ENCODE measurements around the gene ZNF175. TPM values are rescaled to one million over a fixed set of nuclear protein-coding genes. Genes with fewer than 3 reads are reported as not detected.

Gene ZNF175
- total RNA-seq, 1 donor from 2014 or later, result 15.1 TPM

DNA sequence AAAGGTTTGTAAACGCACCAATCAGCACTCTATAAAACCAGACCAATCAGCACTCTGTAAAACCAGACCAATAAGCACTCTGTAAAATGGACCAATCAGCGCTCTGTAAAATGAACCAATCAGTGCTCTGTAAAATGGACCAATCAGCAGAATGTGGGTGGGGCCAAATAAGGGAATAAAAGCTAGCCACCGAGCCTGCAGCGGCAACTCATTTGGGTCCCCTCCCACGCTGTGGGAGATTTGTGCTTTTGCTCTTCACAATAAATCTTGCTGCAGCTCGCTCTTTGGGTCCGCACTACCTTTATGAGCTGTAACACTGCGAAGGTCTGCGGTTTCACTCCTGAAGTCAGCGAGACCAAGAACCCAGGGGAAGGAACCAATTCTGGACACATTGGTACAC lies 28.0 kb downstream of the ZNF175 start:
- Histone ChIP-seq H3K27me3 (ENCODE audit: insufficient read depth, low read length) (peaks cover 5% of the 10 kb centered on the region), H3K36me3 (ENCODE audit: insufficient read depth, low read length) (no peaks in the 10 kb centered on the region), H3K4me2 (ENCODE audit: low read length) (no peak overlapping the region), H3K27ac (ENCODE audit: low read depth, low read length) (no peak overlapping the region), H2AFZ (ENCODE audit: low read depth, low read length) (no peak overlapping the region), H3K4me3 (ENCODE audit: insufficient read depth, low read depth, low read length) (no peak overlapping the region), H3K9me3 (ENCODE audit: insufficient read depth, low read depth, low read length) (no peaks in the 10 kb centered on the region), H4K20me1 (ENCODE audit: insufficient read depth, low read length) (no peaks in the 10 kb centered on the region), H3K9ac (ENCODE audit: low read length) (no peak overlapping the region), H3K4me1 (ENCODE audit: insufficient read depth, low read length) (no peaks in the 10 kb centered on the region), H3K79me2 (ENCODE audit: insufficient read depth, low read length) (no peaks in the 10 kb centered on the region)
- Mint-ChIP-seq H3K4me3 (ENCODE audit: unreplicated experiment) (no peak overlapping the region), H3K36me3 (ENCODE audit: low read depth, unreplicated experiment) (peaks cover 2% of the 10 kb centered on the region), H3K4me1 (ENCODE audit: low read depth, unreplicated experiment) (no peaks in the 10 kb centered on the region), H3K9me3 (ENCODE audit: unreplicated experiment) (peaks cover 17% of the 10 kb centered on the region), H3K27ac (ENCODE audit: unreplicated experiment) (no peak overlapping the region), H3K27me3 (ENCODE audit: low read depth, unreplicated experiment) (peaks cover 6% of the 10 kb centered on the region)
- FAIRE-seq, result no peak
- TF ChIP-seq, protein P1, sequence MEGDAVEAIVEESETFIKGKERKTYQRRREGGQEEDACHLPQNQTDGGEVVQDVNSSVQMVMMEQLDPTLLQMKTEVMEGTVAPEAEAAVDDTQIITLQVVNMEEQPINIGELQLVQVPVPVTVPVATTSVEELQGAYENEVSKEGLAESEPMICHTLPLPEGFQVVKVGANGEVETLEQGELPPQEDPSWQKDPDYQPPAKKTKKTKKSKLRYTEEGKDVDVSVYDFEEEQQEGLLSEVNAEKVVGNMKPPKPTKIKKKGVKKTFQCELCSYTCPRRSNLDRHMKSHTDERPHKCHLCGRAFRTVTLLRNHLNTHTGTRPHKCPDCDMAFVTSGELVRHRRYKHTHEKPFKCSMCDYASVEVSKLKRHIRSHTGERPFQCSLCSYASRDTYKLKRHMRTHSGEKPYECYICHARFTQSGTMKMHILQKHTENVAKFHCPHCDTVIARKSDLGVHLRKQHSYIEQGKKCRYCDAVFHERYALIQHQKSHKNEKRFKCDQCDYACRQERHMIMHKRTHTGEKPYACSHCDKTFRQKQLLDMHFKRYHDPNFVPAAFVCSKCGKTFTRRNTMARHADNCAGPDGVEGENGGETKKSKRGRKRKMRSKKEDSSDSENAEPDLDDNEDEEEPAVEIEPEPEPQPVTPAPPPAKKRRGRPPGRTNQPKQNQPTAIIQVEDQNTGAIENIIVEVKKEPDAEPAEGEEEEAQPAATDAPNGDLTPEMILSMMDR (IDR thresholded peaks at IDR 0.05; ENCODE audit: insufficient read depth, low read depth, low read length), result no peak
- TF ChIP-seq EZH2 (IDR thresholded peaks at IDR 0.05; ENCODE audit: insufficient read depth, low read length), result no peak
- DNase-seq (ENCODE audit: low read depth), result no peak

- H3K27me3 Mint-ChIP-seq (ENCODE audit: low read depth, unreplicated experiment), result peaks cover 7% of the 10 kb centered on the region
- no peak for DNase-seq (ENCODE audit: low read depth)
- peaks cover 2% of the 10 kb centered on the region for H3K36me3 Mint-ChIP-seq (ENCODE audit: low read depth, unreplicated experiment)
- Histone ChIP-seq H3K4me3 (ENCODE audit: insufficient read depth, low read depth, low read length) (no peak overlapping the region), H3K4me2 (ENCODE audit: low read length) (no peak overlapping the region), H3K79me2 (ENCODE audit: insufficient read depth, low read length) (no peaks in the 10 kb centered on the region), H3K36me3 (ENCODE audit: insufficient read depth, low read length) (no peaks in the 10 kb centered on the region), H3K27ac (ENCODE audit: low read depth, low read length) (no peak overlapping the region), H3K4me1 (ENCODE audit: insufficient read depth, low read length) (no peaks in the 10 kb centered on the region), H3K9ac (ENCODE audit: low read length) (no peak overlapping the region), H3K27me3 (ENCODE audit: insufficient read depth, low read length) (peaks cover 5% of the 10 kb centered on the region), H4K20me1 (ENCODE audit: insufficient read depth, low read length) (no peaks in the 10 kb centered on the region), H3K9me3 (ENCODE audit: insufficient read depth, low read depth, low read length) (no peaks in the 10 kb centered on the region), H2AFZ (ENCODE audit: low read depth, low read length) (no peak overlapping the region)
- H3K4me3 Mint-ChIP-seq (ENCODE audit: unreplicated experiment), result no peak overlapping the region
- no peaks in the 10 kb centered on the region for H3K4me1 Mint-ChIP-seq (ENCODE audit: low read depth, unreplicated experiment)
- H3K27ac Mint-ChIP-seq (ENCODE audit: unreplicated experiment), result no peak overlapping the region
- no peak for TF ChIP-seq EZH2 (IDR thresholded peaks at IDR 0.05; ENCODE audit: insufficient read depth, low read length)
- TF ChIP-seq, protein P1 (IDR thresholded peaks at IDR 0.05; ENCODE audit: insufficient read depth, low read depth, low read length), result no peak
- FAIRE-seq, result no peak
- H3K9me3 Mint-ChIP-seq (ENCODE audit: unreplicated experiment), result peaks cover 15% of the 10 kb centered on the region
These were observed 30.0 kb downstream of the ZNF175 start for GRCh38 chr19:51600940-51601580.

DNA sequence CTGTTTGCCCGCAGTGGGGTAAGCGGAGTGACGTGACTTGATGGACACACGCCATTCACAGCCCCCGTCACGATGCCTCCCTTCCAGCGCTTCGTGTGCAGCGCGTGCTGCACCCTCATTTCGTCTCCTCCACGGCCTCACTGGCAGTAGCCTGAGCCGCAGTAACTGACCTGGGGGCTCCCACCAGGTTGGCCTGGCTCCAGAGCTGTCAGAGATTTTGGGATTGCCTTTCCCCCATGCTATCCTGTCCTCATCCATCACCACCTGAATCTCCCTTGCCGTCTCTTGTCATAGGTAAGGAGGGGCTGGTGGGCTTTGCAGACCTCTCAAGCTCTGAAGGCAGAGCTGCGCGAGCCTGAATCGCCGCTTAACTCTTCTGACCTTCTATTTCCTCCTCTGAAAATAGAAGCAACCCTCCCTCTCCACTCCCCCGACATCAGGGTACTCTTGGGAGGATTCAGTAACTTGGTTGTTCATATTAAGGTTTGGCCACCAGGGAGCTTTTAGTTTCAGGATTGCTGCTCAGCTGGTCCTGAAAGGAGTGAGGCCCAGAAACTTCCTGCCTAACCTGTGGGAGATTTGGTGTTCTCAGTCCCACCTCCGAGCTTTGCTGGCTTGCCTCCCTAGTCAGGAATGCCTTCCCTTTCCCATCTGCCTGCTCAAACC lies 31.2 kb downstream of the ZNF175 start:
- TF ChIP-seq, protein P1 (IDR thresholded peaks at IDR 0.05; ENCODE audit: insufficient read depth, low read depth, low read length), result no peak
- no peak for TF ChIP-seq EZH2 (IDR thresholded peaks at IDR 0.05; ENCODE audit: insufficient read depth, low read length)
- Histone ChIP-seq H2AFZ (ENCODE audit: low read depth, low read length) (no peak overlapping the region), H3K27ac (ENCODE audit: low read depth, low read length) (no peak overlapping the region), H3K4me2 (ENCODE audit: low read length) (no peak overlapping the region), H3K36me3 (ENCODE audit: insufficient read depth, low read length) (no peaks in the 10 kb centered on the region), H3K4me3 (ENCODE audit: insufficient read depth, low read depth, low read length) (no peak overlapping the region), H3K4me1 (ENCODE audit: insufficient read depth, low read length) (no peaks in the 10 kb centered on the region), H3K9ac (ENCODE audit: low read length) (no peak overlapping the region), H3K27me3 (ENCODE audit: insufficient read depth, low read length) (peaks cover 5% of the 10 kb centered on the region), H3K9me3 (ENCODE audit: insufficient read depth, low read depth, low read length) (no peaks in the 10 kb centered on the region), H3K79me2 (ENCODE audit: insufficient read depth, low read length) (no peaks in the 10 kb centered on the region), H4K20me1 (ENCODE audit: insufficient read depth, low read length) (no peaks in the 10 kb centered on the region)
- Mint-ChIP-seq H3K27ac (ENCODE audit: unreplicated experiment) (no peak overlapping the region), H3K9me3 (ENCODE audit: unreplicated experiment) (peaks cover 8% of the 10 kb centered on the region), H3K4me3 (ENCODE audit: unreplicated experiment) (no peak overlapping the region), H3K4me1 (ENCODE audit: low read depth, unreplicated experiment) (no peaks in the 10 kb centered on the region), H3K27me3 (ENCODE audit: low read depth, unreplicated experiment) (peaks cover 15% of the 10 kb centered on the region), H3K36me3 (ENCODE audit: low read depth, unreplicated experiment) (no peaks in the 10 kb centered on the region)
- DNase-seq (ENCODE audit: low read depth), result no peak
- FAIRE-seq, result no peak
